Tibial artery (tissue), 4 donors: Measurements from ENCODE around the gene RAET1G.
"Not testable (repeated sequence)": the region's sequence is repeated elsewhere in the genome, so short reads cannot be mapped to it uniquely, and the experiment has no call there.

ENCODE experiments used
- DNase-seq, 2 donors: peaks; one replicate each; pipeline ENCODE4 v3.0.0-alpha.2; 2019
- H3K27ac ChIP-seq, 2 donors: fragments of 200-600 bp; sonication (generic) in 1 of 2; 1 replicate in 1 of 2; 2 replicates in 1 of 2; pipeline ENCODE4 v1.5.1; 2018 to 2019; ENCODE audit warnings: mild to moderate bottlenecking in 1 of 2
- H3K27me3 ChIP-seq, 2 donors: fragments of 200-600 bp; sonication (generic) in 1 of 2; one replicate each; pipeline versions ENCODE4 v1.5.1 to v1.6.0; 2016 to 2019
- H3K36me3 ChIP-seq, 3 donors: fragments of 200-600 bp; sonication (generic) in 2 of 3; one replicate each; pipeline ENCODE4 v1.5.1; 2016 to 2019; ENCODE audit warnings: mild to moderate bottlenecking in 2 of 3
- H3K4me1 ChIP-seq, 4 donors: fragments of 200-600 bp; sonication (generic) in 2 of 4; 1 replicate in 3 of 4; 2 replicates in 1 of 4; pipeline ENCODE4 v1.5.1; 2016 to 2019
- H3K4me3 ChIP-seq, 2 donors: fragments of 200-600 bp; sonication (generic) in 1 of 2; 1 replicate in 1 of 2; 2 replicates in 1 of 2; pipeline ENCODE4 v1.5.1; 2018 to 2019; ENCODE audit warnings: mild to moderate bottlenecking in 2 of 2
- H3K9me3 ChIP-seq, 3 donors: fragments of 200-600 bp; sonication (generic) in 1 of 3; one replicate each; pipeline ENCODE4 v1.5.1; 2016 to 2019
- CTCF ChIP-seq, 2 experiments: fragments of 200-600 bp in 1 of 2; fragments of 450-650 bp in 1 of 2; IDR thresholded peaks; one replicate each; pipeline ENCODE4 v1.5.1; 2017 to 2019; ENCODE audit warnings: antibody characterized with exemption in 2 of 2, mild to moderate bottlenecking in 1 of 2, moderate library complexity in 1 of 2
- intact Hi-C: fragments of 100-400 bp; cut with DNase I; formaldehyde crosslinking; loops from one replicate; pipeline ENCODE4 v1.15.0; 2023; ENCODE audit warnings: low total_unique reads

The RAET1G gene

GRCh38 chr6:149922642-149923326 lies at the start of gene RAET1G:
Gene RAET1G, minus strand, starts transcription at chr6:149923121. Its CDS starts 111 bp downstream, at chr6:149923010.
- Histone ChIP-seq H3K27me3 (no peaks in the 10 kb centered on the region), H3K4me3 (peak within 1 kb of the TSS; percentile 44 to 61), H3K4me1 (peaks cover 0 to 27% (median 19%) of the 10 kb centered on the region in 4 donors), H3K27ac (no peak within 1 kb of the TSS), H3K9me3 (no peaks in the 10 kb centered on the region), H3K36me3 (no peaks in the 10 kb centered on the region)
- intact Hi-C loops: loop anchor here (10.0 kb wide), 1 partner anchor 208 kb away; the partner anchor contains the start of gene LATS1
- DNase-seq: peak; percentile 93 to 95
- TF ChIP-seq CTCF (IDR thresholded peaks at IDR 0.05): no peak

GRCh38 chr6:149969635-149970034 lies 46.7 kb upstream of the RAET1G start:
- Histone ChIP-seq H3K4me1 (peaks cover 0 to 9% (median 9%) of the 10 kb centered on the region in 4 donors), H3K4me3 (no peak overlapping the region), H3K9me3 (no peaks in the 10 kb centered on the region), H3K27ac (no peak overlapping the region), H3K27me3 (peaks cover 0 to 71% of the 10 kb centered on the region in 2 donors), H3K36me3 (no peaks in the 10 kb centered on the region)
- intact Hi-C loops: no loop called here
- DNase-seq: no peak
- no peak for TF ChIP-seq CTCF (IDR thresholded peaks at IDR 0.05)

GRCh38 chr6:149968909-149969308 lies 46.0 kb upstream of the RAET1G start:
- Histone ChIP-seq H3K27me3 (peaks cover 0 to 71% of the 10 kb centered on the region in 2 donors), H3K4me1 (peaks cover 0 to 17% (median 16%) of the 10 kb centered on the region in 4 donors)
- DNase-seq, intact Hi-C loops, H3K27ac ChIP-seq, H3K36me3 ChIP-seq, H3K4me3 ChIP-seq, H3K9me3 ChIP-seq: not testable (repeated sequence)

- Histone ChIP-seq H3K4me1 (peaks cover 0 to 26% (median 25%) of the 10 kb centered on the region in 4 donors), H3K27me3 (peaks cover 0 to 73% of the 10 kb centered on the region in 2 donors)
- H3K27ac ChIP-seq, intact Hi-C loops, DNase-seq, H3K9me3 ChIP-seq, H3K4me3 ChIP-seq, H3K36me3 ChIP-seq: not testable (repeated sequence)
Measured at GRCh38 chr6:149967999-149968398, 45.1 kb upstream of the RAET1G start.

GRCh38 chr6:149967591-149967990 lies 44.7 kb upstream of the RAET1G start:
- H3K36me3 ChIP-seq: no peaks in the 10 kb centered on the region
- intact Hi-C loops: no loop called here
- no peak for TF ChIP-seq CTCF (IDR thresholded peaks at IDR 0.05)
- DNase-seq: no peak
- H3K4me1 ChIP-seq: peaks cover 0 to 28% (median 26%) of the 10 kb centered on the region in 4 donors
- no peak overlapping the region for H3K4me3 ChIP-seq
- H3K27ac ChIP-seq: no peak overlapping the region
- peaks cover 0 to 77% of the 10 kb centered on the region in 2 donors for H3K27me3 ChIP-seq
- H3K9me3 ChIP-seq: no peaks in the 10 kb centered on the region

- H3K4me1 ChIP-seq: peaks cover 0 to 28% (median 26%) of the 10 kb centered on the region in 4 donors
- H3K27me3 ChIP-seq: peaks cover 0 to 82% of the 10 kb centered on the region in 2 donors
- H3K9me3 ChIP-seq, intact Hi-C loops, H3K27ac ChIP-seq, H3K4me3 ChIP-seq, DNase-seq, H3K36me3 ChIP-seq: not testable (repeated sequence)
Measured at GRCh38 chr6:149966319-149966718, 43.4 kb upstream of the RAET1G start.

- Histone ChIP-seq H3K4me3 (peak overlapping the region in 1 of 2 donors; percentile 54), H3K4me1 (peaks cover 0 to 28% (median 26%) of the 10 kb centered on the region in 4 donors), H3K36me3 (no peaks in the 10 kb centered on the region), H3K27ac (no peak overlapping the region), H3K27me3 (peaks cover 0 to 84% of the 10 kb centered on the region in 2 donors), H3K9me3 (no peaks in the 10 kb centered on the region)
- no peak for DNase-seq
- intact Hi-C loops: no loop called here
- TF ChIP-seq CTCF (IDR thresholded peaks at IDR 0.05): no peak
Measured at GRCh38 chr6:149965194-149966020, 42.5 kb upstream of the RAET1G start.
